GM20431 (cell line): Measurements from ENCODE around the gene TULP1.

ENCODE experiments used
- in situ Hi-C: fragments of 300-500 bp; cut with MseI, MboI; formaldehyde crosslinking; loops from one replicate; pipeline ENCODE4 v1.15.0; 2020; ENCODE audit warnings: low sequenced_read_pairs; ENCODE audit not compliant: unreplicated experiment

Gene TULP1

DNA sequence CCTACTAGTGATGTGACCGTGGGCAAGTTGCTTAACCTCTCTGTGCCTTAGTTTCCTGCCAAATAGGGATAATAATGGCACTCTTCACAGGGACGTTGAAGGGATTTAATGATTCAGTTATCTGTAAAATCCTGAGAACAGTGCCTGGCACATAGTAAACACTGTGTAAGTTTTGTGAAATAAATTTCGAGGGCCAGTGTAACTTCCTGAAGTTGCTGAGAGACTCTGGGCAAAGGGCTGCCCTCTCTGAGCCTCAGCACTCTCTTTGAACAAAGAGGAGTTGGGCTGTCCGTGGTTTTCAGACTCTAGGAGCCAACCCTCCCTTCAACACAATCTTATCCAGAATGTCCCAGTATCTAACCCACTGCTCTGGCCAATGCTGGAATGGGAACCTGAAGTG, 13.3 kb downstream of the TULP1 start:
- in situ Hi-C loops, result no loop called here

DNA sequence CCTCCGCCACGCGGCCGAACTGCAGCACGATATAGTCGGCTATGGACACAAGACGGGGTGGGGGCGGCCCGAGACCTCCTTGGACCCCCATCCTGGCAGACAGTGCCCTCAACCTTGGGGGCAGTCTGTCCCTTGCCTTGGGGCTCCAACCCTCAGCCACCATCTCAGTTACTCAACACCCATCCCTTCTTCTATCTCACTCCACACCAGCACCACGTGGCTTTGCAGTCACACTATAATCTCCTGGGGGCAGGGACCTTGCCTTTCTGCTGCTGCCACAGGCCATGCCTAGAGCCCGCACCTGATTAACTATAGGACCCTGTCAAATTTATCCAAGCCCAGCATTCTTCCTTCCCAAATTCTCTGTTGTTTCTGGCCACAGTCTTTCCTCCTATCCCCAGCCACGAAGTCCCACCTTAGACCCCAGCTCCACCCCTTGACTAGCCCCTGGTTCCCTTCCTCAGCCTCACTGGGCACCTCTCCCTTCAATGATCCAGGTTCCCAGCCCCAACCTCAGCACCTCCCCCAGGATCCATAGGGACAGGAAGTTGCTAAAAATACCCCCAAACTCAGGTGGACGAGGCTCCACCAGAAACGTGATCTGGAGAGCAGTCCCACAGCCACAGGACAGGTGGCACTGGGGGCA, 14.2 kb downstream of the TULP1 start:
- in situ Hi-C loops, result no loop called here

DNA sequence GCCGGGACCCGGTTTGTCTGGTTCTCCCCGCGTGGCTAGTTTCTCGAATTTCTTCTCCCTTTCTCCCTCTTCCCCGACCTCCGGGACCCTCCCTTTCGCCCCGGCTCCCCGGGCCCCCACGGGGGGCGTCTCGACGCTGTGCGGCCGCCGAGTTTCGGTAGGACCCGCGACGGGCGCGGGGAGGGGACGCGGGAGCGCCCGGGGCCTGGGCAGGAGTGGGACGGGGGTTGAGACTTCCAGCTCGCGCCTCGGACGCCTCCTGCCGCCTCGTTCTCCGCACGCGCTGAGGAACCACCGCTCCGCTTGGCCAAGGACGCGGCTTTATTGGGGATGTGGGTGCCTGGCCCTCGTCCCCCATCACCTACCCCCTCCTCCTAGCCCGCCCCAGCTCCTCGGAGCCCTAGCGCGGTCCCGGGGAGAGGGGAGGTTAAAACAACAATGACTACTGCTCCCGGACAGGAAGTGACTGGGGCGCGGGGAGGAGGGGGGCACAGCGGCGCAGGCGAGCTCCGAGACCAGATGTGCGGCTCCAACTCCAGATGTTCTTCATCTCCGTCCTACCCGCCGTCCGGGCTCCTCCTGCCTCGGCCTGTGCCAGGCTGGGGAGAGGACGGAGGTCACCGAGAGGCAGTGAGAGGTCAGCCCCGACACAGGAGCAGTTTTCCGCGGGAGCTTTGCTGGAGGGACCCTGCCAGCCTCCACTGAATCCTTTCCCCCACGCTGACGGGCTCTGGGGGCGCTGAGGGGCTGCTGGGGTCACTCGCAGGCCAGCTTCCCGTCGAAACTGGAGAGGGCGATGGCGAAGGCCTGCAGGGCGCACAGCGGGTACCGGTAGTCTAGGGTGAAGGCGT, 14.9 kb downstream of the TULP1 start:
- in situ Hi-C loops, result no loop called here

DNA sequence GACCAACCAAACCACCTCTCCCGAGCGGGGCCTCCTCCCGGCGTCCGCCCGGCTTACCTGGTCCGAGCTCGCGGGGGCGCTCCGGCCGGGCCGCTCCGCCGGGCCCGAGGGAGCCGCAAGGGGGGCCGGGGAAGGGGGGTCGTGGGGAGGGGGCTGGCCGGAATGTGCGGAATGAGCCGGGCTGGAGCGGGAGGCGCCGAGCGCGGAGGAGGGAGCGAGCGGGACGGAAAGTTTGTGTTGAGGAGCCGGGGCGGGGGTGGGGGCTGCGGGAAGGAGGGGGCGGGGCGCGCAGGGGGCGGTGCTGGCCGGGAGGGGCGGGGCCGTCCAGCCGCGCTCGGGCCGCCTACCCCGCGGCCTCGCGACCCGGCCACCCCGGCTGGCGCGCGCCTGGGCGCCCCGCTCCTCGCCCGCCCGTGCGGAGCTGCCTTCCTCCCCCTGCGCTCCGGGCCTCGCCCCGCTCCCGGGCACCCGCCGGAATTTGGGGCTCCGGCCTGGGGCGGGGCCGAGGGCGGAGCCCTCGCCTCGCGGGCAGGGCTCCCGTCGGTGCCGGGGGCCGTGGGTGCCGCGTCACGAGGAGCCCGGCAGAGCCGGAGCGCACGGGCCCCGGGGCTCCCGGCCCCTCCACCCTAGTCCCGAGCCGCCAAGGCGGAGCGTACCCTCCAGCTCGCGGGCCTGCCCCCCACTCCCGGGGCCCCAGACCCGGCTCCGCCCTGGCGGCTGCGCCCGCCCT, 15.7 kb downstream of the TULP1 start, which contains the start of gene TEAD3:
TSS of gene TEAD3 (minus strand) at position 239 of the 730 bp plus-strand sequence.
- in situ Hi-C loops, result no loop called here

DNA sequence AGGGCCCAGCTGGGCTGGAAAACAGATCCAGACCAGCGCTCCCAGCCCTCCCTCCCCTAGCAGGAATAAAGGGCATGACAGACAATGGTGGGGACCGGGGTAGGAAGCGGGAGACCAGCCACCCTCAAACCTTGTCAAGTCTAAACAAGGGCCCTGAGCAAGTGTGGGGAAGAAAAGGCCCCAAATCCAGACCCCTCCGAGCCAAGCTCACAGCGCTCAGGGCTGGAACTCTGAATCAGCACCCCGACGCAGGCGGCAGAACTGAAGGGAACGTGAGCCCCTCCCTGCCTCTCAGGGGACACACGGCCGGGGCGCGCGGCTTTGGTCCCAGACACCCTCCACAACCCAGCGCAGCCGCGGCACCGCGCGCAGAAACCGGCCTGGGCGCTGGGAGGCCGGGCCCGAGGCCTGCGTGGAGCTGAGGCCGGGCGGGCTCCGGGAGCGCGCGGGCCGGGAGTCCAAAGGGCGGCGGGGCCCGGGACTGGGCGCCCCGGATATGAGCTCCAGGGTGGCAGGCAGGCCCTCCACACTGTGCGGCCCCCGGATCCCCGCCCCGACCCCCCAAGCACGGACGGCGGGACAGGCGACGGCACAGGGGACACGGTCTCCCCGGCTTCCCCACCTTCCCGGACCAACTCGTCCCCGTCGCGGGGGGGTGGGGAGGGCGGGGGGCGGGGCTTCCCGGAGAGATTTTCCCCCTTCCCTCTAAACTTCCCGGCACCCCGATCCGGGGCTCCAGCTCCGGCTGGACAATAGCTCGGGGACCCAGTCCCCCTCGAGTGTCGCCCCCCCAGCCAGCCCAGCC, 16.5 kb downstream of the TULP1 start:
- in situ Hi-C loops, result no loop called here

DNA sequence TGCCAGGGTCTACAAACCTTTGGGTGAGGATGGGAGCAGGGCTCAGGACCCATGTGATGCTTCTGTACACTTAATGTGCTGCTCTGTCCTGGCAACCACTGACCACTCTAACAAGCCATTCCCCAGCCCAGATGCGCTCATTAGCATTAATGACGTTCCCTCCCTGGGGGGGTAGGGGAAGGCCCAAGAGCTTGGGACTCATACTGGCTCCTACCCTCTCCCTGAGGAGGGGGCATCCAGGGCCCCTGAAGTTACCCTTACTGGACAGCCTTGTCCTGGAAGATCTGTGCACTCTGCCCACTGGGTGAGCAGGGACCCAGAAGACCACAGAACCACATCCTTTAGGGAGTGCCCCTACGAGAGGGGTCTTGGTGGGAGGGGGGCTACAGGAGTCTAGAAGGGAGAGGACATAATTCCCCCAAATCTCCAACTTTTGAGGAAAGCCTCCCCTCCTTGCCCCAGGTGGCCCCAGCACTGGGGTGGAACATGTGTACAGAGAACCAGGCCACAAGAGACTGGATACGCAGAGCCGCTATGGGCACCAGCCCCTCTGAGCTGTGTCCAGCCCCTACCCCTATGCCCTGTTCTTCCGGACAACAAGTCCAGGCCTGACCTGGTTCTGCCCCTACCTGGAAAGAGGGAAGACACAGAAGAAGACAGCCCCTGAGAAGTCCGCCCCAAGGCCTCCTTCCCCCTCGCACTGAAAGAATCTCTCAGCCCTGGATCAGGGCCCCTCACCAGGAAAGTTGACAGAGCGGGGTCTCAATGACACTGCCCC, 17.2 kb downstream of the TULP1 start:
- in situ Hi-C loops, result no loop called here

DNA sequence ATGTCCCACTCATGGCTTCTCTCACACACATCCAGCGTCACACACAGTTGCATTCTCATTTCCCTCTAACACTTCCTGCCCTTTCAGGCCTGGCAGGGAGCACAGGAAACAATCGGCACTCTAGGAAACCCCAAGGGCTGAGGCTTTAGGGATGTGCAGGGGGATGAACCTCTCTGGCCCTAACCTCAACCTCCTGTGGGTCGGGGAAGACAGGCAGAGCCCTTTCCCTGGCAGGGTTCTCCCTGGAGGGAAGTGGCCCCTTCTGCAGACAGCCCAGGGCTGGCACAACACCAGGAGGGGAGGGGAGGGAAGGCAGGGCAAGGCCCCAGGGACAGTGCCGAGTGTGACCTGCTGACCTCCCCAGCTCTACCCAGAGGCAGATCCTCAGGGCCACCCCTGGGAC, 18.5 kb downstream of the TULP1 start:
- in situ Hi-C loops, result no loop called here

DNA sequence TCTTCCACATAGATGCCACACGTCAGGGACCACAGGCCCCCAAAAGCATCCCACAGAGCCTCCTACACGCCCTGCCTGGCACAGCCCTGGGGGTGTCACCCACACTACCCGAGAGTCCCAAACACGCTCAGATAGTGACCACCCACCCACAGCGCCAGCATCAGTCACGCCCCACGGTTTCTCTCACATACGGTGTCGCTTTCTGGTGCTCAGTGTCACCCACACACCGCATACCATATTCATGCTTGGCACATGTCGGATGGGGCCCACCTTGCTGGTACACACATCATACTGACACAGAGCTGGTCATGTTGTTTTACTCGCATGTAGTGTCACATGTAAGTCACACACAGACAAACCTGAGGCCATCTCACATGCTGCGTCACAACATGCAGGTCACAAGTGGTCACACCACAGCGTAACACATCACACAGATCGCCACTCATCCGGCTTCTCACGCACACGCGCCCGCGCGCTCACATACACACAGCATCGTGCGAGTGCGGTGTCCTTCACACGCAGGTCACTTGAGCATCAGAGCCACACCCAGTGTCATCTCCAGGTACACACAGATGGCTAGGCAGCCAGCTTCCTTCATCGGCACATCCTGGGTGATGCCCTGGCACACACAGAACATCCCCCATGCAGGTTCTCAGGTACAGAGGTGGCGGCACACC, 19.3 kb downstream of the TULP1 start:
- in situ Hi-C loops, result no loop called here

DNA sequence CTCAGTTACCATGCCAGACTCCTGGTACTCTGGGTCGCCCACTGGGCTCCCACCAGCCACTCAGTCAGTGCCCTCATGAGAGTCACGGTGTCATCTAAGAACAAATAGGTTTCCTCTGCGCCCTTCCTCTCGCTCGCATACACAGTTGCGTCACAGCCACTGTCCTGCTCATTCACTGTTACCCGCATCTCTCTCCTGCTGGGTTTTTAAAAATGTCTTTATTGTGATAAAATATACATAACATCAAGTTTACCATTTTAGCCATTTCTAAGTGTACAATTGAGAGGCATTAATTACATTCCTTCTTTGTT, 19.8 kb downstream of the TULP1 start:
- in situ Hi-C loops, result no loop called here

DNA sequence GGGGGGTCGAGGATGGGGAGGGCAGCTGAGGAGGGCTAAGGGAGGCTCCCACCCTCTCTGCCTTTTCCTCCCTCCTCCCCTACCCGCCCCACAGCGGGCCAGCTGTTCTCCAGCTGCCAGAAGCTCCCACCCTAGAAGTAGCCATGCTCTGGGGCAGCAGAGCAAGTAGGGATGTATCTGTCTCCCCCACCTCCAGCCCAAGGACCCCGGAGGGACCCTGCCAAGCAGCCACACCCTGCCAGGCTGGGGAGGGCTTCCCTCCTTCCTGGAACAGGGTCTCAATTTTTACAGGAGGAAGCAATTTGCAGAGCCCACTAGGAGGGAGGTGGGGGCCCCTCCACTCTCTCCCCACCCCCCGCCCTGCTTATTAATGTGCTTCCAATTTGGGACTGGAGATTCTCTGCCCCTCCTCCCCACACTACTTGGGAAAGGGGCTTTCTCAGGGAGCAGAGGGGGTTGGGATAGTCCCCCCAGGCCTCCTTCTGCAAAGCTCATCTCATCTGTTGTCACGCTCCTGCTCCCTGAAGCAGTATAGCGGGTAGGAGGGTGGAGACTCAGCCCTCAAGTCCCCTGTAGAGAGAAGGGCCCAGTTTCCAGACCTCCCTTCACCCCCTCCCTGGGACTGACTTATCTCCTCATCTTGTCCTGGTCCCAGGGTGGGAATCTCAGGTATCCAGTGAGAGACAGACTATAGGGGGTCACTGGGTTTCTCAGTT, 20.3 kb downstream of the TULP1 start:
- in situ Hi-C loops, result no loop called here

DNA sequence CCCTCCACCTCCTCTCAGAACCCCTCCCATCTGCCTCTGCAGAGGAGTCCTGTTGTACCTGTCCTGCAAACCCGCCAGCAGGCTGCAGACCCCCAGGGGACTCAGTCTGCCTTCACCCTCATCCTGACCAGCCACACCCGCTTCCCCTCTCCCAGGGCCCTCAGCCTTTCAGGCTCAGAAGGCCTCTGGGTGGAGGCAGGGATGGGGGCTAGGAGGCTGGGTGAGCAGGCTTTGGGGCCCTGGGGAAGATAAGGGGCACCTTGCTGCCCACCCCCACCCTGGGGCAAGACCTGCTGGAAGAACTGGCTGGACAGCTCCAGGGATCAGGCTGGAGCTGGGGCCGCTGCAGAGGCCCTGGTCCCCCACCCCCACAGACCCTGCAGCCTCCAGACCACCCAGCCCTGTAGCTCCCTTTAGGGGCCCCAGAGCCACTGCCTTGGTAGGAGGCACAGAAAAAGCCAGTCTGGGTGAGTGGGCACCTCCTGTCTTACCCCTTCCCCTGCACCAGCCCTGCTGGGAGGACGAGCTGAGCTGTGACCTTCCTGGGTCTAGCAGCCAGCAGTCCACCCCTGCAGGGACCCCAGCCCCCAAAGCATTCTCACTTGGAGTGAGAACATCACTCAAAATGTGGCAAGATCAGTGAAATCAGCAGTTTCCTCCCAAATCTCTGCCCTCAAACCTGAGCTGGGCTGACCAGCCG, 21.0 kb downstream of the TULP1 start:
- in situ Hi-C loops, result no loop called here

DNA sequence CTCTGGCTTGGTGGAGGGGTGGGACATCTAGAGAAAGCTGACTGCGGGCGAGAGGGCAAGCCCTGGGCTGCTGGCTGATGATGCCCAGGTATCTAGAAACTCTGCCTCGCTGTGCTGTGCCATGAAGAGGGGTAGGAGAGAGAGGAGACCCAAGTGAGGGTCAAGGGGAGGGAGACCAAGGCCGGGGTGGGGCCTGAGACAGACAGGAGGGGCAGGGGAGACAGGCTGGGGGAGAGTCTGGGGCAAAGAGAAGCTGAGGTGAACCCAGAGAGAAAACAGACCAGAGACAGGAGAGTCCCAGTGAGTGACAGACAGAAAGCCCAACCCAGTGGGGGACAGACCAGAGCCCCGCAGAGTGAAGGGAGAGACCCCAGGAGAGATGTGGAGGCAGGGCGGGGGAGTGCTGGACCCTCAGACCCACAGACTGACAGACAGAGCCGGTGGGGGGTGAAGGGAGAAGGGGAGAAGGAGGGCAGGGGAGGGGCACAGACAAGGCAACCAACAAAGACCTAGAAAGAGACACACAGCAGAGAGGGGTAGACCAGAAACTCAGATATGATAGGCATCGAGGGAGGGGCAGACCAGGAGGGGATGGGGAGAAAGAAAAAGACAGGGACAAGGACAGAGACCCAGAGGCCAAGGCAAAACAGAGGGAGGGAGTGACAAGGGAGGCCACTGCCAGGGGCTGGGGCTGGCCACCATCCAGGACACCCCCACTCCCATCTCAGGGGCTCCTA, 21.7 kb downstream of the TULP1 start:
- in situ Hi-C loops, result no loop called here

DNA sequence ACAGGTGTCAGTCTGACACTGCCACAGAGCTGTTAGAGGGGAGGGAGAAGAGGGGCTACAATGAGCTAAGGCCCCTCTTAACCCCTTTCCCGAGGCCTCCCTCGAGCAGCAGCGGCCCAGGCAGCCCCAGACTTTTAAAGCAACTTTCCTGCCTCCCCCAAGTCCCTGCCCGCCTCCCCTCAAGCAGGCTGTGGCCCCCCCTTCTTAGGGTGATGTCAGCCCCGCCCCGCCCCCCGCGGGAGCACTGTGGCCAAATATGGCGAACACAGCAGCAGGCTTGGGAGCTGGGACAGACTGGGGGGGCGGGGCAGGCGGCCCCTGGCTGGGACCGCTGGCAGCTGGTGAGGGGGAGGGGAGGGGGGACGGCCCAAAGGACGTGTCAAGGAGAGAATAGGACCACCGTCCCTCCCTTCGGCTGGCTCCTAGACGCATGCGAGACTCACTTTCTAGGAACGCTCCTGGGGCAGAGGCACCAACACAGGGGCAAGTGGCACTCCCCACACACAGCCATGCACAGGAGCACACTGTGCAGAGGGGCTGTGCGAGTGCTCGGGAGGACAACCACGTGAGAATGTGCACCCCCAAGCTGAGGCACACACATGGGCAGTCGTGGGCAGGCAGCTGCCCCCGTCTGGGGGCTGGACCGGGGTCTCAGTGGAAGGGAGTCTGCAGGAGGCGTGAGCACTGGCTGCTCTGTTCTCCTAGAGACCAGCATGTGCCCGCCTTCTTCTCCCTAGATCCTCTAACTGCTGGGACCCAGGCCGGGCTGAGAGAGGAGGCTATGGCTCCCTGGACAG, 22.5 kb downstream of the TULP1 start:
- in situ Hi-C loops, result no loop called here

DNA sequence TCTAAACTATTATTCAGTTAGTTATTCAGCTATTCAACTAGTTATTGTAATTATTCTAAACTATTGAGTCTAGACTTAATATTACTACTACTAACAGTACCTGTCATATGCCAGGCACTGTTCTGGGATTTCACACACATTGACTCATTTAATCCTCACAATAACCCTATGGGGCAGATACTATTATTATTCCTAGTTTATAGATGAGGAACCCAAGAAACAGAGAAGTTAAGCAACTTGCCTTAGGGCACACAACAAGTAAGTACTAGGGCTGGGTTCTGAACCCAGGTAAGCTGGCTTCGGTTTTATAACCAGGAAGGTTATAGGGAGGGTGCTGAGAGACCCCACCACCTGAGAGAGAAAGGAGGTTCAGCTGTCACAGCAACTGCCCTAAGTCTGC, 23.6 kb downstream of the TULP1 start:
- in situ Hi-C loops, result no loop called here

DNA sequence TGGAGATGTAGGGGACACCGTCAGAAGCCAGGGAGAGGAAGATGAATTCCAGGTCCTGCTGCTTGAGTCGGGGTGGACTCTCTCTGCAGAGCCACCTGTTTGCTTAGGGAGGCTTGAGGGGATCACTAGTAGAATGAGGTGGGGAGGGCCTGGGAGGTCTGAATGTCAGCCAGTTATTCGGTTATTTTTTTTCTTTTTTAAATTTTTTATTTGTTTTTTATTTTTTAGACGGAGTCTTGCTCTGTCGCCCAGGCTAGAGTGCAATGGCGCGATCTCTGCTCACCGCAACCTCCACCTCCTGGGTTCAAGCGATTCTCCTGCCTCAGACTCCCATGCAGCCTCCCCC, 24.2 kb downstream of the TULP1 start:
- in situ Hi-C loops, result no loop called here

DNA sequence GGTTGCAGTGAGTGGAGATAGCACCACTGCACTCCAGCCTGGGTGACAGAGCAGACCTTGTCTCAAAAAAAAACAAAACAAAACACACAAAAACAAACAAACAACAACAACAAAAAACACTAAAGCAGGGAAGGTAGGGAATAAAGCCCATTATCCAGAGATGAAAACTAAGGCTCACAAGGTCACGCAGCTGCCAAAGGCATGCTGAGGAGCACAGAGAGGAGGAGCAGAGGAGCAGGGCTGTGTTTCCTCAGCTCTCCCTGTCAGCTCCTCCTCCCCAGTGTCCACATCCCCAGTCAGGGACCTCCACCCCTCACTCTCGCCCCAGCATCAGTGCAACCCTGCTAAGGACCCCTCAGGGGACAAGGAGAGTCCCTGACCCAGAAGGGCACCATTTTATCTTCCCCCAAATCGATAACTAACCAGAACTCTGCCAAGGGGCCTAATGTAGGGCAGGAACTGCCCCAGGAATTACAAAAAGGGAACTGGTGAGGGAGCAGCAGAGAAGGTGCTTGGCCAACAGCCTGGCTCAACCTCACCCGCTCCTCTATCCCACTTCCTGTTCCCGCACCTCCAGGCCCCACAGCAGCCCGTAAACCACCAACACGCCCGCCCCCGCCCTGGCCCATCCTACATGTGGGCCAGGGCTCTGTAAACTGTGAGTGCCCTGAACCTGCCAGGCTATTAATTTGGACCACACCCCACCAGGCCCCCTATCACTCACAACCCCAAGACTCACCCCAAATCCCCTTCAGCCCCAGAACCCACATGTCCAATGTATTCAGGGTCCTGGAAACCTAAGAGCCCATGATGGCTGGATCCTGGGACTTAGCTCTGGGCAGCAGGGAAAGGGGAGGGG, 24.8 kb downstream of the TULP1 start:
- in situ Hi-C loops, result no loop called here
